ENCODE data around the gene ADCY7. TPM values are rescaled to one million over a fixed set of nuclear protein-coding genes. Genes with fewer than 3 reads are reported as not detected.

ADCY7 gene
- total RNA-seq, 1 experiment from 2014 or later = 34.2 TPM

- ChIA-PET CTCF (interaction anchor here (1.3 kb wide), 1 partner anchor 36 kb away, joined by 4 read pairs; no protein-coding TSS in a partner anchor), RAD21 (ENCODE audit: low non-redundant PET in 1 of 2, low total read pairs in 2 of 2, uncharacterized antibody in 2 of 2, unreplicated experiment in 2 of 2) (no interaction called here), POLR2A (no interaction called here)
- Histone ChIP-seq H3K4me2 (ENCODE audit: low read length) (peak overlapping the region; percentile 91), H3K9me3 (ENCODE audit: control insufficient read depth in 1 of 2, insufficient read depth in 1 of 2, low read depth in 1 of 2, low read length in 2 of 2) (no peaks in the 10 kb centered on the region), H3K36me3 (ENCODE audit: control insufficient read depth in 1 of 2, insufficient read depth in 2 of 2, low read length in 2 of 2) (no peaks in the 10 kb centered on the region), H3K79me2 (ENCODE audit: insufficient read depth, low read length) (no peaks in the 10 kb centered on the region), H2AFZ (ENCODE audit: low read depth, low read length, poor library complexity, severe bottlenecking) (no peak overlapping the region), H4K20me1 (ENCODE audit: insufficient read depth) (no peaks in the 10 kb centered on the region), H3K9ac (ENCODE audit: low read length) (peak overlapping the region; percentile 60), H3K4me1 (ENCODE audit: control insufficient read depth in 1 of 2, insufficient read depth in 2 of 2, low read length in 2 of 2) (peaks cover 11 to 25% of the 10 kb centered on the region in 2 experiments; a peak in 3 of 4 replicates), H3K27ac (ENCODE audit: low read depth, low read length) (peak overlapping the region; percentile 46; the same call in 1 of the 2 replicates), H3K27me3 (ENCODE audit: insufficient read depth, low read length) (no peaks in the 10 kb centered on the region), H3K4me3 (replicated peaks in 1 of 2; ENCODE audit: low read depth in 1 of 2, low read length in 2 of 2) (peak overlapping the region; percentile 57 to 62), H3K9me2 (ENCODE audit: insufficient read depth) (no peaks in the 10 kb centered on the region)
- BruUV-seq (replicated peaks) = no TSS peak
- ATAC-seq (peak; percentile 23), DNase-seq (ENCODE audit: low read depth, low spot score) (no peak)
- intact Hi-C loops (cut with micrococcal nuclease) = no loop called here
- TF ChIP-seq ZNF274 (IDR thresholded peaks at IDR 0.05; ENCODE audit: low read depth, low read length) (no peak), TCF7L2 (IDR thresholded peaks at IDR 0.05; ENCODE audit: borderline replicate concordance, extremely low read depth, insufficient read depth, insufficient read length) (no peak), ZFX (IDR thresholded peaks at IDR 0.05) (peak; percentile 35; the same call in 1 of the 2 replicates), POLR2AphosphoS5 (IDR thresholded peaks at IDR 0.05; ENCODE audit: low read depth, low read length) (no peak)
Measured at GRCh38 chr16:50246299-50247122, 19.8 kb upstream of the ADCY7 start.

- RAD21 ChIA-PET (ENCODE audit: low non-redundant PET in 1 of 2, low total read pairs in 2 of 2, uncharacterized antibody in 2 of 2, unreplicated experiment in 2 of 2) = no interaction called here
- Histone ChIP-seq H3K27ac (ENCODE audit: low read depth, low read length) (no peak overlapping the region), H3K36me3 (ENCODE audit: control insufficient read depth in 1 of 2, insufficient read depth in 2 of 2, low read length in 2 of 2) (no peaks in the 10 kb centered on the region), H2AFZ (ENCODE audit: low read depth, low read length, poor library complexity, severe bottlenecking) (no peak overlapping the region), H3K27me3 (ENCODE audit: insufficient read depth, low read length) (no peaks in the 10 kb centered on the region), H3K4me1 (ENCODE audit: control insufficient read depth in 1 of 2, insufficient read depth in 2 of 2, low read length in 2 of 2) (peaks cover 11 to 25% of the 10 kb centered on the region in 2 experiments; a peak in 3 of 4 replicates), H3K4me2 (ENCODE audit: low read length) (peak overlapping the region; percentile 91), H4K20me1 (ENCODE audit: insufficient read depth) (no peaks in the 10 kb centered on the region), H3K79me2 (ENCODE audit: insufficient read depth, low read length) (no peaks in the 10 kb centered on the region), H3K9me3 (ENCODE audit: control insufficient read depth in 1 of 2, insufficient read depth in 1 of 2, low read depth in 1 of 2, low read length in 2 of 2) (no peaks in the 10 kb centered on the region), H3K4me3 (replicated peaks in 1 of 2; ENCODE audit: low read depth in 1 of 2, low read length in 2 of 2) (no peak overlapping the region; a peak in 1 of 4 replicates), H3K9ac (ENCODE audit: low read length) (no peak overlapping the region), H3K9me2 (ENCODE audit: insufficient read depth) (no peaks in the 10 kb centered on the region)
- DNase-seq (ENCODE audit: low read depth, low spot score) (no peak), ATAC-seq (no peak)
- CTCF ChIA-PET = no interaction called here
- BruUV-seq (replicated peaks) = TSS peak; percentile 41
- POLR2A ChIA-PET = no interaction called here
- intact Hi-C loops (cut with micrococcal nuclease) = no loop called here
- TF ChIP-seq EZH2phosphoT487 (IDR thresholded peaks at IDR 0.05; ENCODE audit: borderline replicate concordance) (no peak), ATF3 (IDR thresholded peaks at IDR 0.05) (no peak), MAX (IDR thresholded peaks at IDR 0.05) (no peak), CEBPB (IDR thresholded peaks at IDR 0.05; ENCODE audit: low read depth) (no peak), CBX3 (IDR thresholded peaks at IDR 0.05; ENCODE audit: low read depth) (no peak), EZH2 (IDR thresholded peaks at IDR 0.05) (no peak), YY1 (IDR thresholded peaks at IDR 0.05; ENCODE audit: extremely low read depth, insufficient replicate concordance, low read depth, low read length) (no peak), ZFX (IDR thresholded peaks at IDR 0.05) (no peak), ZNF274 (IDR thresholded peaks at IDR 0.05; ENCODE audit: low read depth, low read length) (no peak), REST (IDR thresholded peaks at IDR 0.05; ENCODE audit: low read depth) (no peak), SP1 (IDR thresholded peaks at IDR 0.05; ENCODE audit: low read depth) (no peak), JUND (IDR thresholded peaks at IDR 0.05) (no peak), POLR2AphosphoS5 (IDR thresholded peaks at IDR 0.05; ENCODE audit: low read depth, low read length) (no peak), POLR2A (IDR thresholded peaks at IDR 0.05; ENCODE audit: borderline replicate concordance, extremely low read depth, insufficient read depth, insufficient read length) (no peak)
Measured at GRCh38 chr16:50247123-50247905, 19.0 kb upstream of the ADCY7 start.
